HG02610 (cell line): ENCODE measurements around the gene NPY4R.
"Not testable (repeated sequence)": the region's sequence is repeated elsewhere in the genome, so short reads cannot be mapped to it uniquely, and the experiment has no call there.

Experiments used
- ATAC-seq: cut with Tn5 transposase; IDR thresholded peaks from one replicate; pipeline ENCODE4 v1.9.1; 2021; ENCODE audit warnings: mild to moderate bottlenecking, moderate library complexity; ENCODE audit not compliant: unreplicated experiment

The NPY4R gene

DNA sequence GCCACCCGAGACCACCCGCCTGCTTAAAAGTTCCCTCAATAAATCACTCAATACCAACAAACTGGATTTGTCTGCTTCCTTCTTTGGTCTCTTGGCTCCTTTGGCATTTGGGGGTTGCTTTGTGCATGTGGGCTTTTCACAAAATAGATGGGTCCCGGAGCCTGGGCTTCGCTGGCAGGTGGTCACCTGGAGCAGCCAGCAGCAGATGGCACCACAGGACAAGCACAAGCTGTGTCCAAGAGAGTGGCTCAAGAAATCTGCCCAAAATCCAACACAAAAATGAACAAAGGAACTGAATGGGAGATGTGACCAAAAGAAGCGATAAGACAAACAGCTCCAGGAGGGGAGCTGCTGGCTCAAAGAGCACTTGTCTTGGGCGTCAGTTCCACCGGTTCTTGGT is 6.2 kb downstream of the NPY4R start:
- not testable (repeated sequence) for ATAC-seq

DNA sequence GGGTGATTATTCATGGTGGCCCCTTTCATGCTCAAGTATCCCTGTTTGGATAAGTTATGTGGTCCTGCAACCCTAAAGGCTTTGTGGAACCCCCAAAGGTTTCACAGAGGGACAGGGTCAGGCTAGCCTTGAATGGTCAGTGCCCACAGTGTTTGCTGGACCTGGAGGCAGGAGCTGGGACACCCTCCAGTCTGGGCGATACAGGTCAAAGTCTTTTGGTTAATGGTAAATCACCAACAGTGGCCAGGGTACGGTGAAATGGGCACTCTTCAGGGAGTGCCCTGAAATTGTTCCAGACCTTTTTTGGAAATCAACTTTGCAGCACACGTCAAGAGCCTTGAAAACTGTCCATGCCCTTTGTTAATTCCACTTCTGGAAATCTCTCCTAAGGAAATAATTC is 8.7 kb downstream of the NPY4R start:
- ATAC-seq, result not testable (repeated sequence)

DNA sequence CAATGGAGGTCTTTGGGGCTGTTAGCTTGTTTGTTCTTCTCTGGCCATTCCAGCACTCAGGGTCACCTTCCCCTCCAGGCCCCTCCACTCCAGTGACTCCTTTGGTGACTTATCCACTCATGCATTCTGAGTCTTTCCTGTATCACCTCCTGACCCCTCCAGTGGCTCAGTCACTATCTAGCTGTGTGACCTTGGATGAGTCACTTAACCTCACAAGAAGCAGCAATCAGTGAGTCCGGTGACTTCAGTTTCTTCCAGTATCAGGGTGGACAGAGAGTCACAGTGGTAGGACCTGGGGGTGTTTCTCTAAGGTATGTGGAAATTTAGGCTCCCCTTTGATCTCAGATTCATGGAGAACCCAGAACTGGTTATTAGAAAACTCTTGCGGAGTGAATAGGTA is 9.8 kb downstream of the NPY4R start:
- not testable (repeated sequence) for ATAC-seq

DNA sequence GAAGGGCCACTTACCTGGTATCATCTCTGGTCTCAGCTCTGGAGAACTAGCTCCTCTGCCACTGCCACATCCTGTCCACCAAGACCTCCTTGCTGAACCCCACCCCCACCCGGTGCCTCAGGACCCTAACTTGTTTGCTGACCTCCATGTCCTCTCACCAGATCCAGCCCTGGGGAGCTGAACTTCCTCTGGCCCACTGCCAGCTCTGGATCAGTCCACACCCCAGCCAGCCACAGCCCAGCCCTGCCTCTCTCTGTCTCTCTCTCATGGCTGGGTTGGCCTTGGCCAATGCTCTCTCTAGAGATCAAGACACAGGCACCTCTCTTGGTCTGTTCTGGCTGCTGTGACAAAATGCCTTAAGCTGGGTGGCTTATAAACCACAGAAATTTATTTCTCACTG is 14.4 kb downstream of the NPY4R start:
- ATAC-seq, result not testable (repeated sequence)

DNA sequence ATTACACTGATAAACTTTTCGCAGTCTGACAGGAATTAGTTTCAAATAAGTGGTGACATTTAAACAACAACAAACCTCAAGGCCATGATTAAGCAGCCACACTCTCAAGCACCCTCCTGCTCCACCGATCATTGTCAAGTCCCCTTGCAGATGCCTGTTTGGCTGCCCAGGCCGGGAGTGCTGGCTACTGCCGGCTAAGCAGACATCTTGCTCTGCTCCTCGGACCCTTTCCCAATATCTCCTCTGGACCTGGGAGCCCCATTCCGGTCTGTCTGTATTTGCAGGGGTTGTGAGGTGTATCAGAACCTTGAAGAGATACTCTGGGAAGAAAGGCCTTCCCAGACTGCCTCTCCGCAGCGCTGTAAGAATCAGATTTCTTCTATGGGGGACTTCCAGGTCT is 14.9 kb downstream of the NPY4R start:
- not testable (repeated sequence) for ATAC-seq

DNA sequence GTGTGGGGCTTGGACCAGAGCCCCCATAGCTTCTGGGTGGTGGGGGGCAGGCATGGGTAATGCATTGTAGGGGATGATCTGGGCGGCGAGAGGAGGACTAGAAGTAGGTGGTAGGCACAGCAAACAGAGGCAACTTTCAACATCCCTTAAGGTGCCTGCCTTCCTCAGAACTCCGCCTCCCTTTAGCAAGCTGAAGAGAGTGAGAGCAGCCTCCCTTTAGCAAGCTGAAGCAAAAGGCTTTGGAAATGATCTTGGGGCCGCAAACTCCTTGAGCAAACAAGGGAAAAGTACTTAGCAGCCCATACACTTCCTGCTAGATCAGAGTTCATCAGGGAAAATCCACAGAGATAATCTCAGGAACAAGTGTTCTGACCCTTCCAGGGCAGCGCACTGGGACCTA is 18.3 kb downstream of the NPY4R start:
- not testable (repeated sequence) for ATAC-seq

DNA sequence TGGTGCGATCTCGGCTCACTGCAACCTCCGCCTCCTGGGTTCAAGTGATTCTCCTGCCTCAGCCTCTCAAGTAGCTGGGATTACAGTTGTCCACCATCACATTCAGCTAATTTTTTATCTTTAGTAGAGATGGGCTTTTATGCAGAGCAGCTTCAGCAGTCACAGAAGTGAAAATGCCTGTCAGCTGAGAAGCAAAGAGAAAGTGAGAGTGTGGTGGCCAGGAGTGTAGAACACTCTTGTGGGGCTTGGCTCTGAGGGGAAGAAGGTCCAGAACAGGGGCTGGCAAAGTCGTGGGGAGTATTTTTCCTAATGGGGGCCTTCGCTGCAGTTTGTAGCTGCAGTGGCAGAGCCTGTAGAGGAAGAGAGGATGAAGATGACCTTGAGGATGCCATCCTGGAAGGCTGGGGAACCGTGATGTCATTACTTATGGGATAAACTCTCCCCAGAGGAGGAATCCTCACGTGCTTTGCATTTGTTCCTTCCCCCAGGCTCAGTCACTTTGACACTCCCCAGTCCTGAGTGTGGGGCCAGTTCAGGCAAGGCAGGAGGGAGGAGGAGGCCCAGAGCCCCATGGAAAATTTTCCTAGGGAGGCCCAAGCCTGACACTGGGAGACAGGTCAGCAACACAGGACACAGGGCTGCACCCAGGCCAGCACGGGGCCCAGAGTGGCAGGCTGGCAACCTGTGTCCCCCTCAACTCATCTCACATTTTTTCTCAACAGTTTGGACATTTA is 20.2 kb downstream of the NPY4R start:
- ATAC-seq, result not testable (repeated sequence)

DNA sequence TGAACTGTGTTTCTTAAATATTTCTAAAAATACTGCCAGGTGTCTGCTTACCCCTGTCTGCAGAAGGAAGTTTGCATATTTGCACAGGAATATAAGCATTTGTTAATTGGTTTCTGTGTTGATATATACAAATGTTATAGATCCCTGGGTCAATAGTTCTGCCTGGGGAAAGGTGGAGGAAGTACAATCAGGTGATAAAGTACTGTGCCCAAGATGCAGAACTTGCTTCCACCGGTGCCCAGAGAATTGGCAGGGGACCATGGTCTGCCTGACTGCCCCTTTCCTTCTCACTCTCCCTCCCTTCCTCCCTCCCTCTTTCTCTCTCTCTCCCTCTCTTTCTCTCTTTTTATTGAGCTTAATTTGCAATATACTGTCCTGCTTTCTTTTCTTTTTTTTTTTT is 22.3 kb downstream of the NPY4R start:
- ATAC-seq, result not testable (repeated sequence)

DNA sequence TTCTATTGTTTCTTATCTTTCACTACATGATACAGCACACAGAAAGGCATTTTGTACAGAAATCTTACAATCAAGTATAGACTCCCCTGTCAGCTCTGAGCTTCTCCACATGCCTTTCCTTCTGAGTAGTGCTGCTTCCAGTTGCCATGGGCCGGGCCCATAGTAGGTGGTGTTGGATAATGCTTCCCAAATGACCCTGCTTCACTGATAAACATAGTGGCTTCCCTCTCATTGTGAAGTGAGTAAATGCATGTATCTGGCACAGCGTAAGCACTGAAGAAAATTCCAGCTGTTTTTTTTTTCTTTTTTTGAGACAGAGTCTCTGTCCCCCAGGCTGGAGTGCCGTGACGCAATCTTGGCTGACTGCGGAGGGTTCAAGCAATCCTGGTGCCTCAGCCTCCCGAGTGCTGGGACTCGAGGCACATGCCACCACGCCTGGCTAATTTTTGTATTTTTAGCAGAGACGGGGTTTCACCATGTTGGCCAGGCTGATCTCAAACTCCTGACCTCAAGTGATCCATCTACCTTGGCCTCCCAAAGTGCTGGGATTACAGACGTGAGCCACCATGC is 23.0 kb downstream of the NPY4R start:
- ATAC-seq, result not testable (repeated sequence)

DNA sequence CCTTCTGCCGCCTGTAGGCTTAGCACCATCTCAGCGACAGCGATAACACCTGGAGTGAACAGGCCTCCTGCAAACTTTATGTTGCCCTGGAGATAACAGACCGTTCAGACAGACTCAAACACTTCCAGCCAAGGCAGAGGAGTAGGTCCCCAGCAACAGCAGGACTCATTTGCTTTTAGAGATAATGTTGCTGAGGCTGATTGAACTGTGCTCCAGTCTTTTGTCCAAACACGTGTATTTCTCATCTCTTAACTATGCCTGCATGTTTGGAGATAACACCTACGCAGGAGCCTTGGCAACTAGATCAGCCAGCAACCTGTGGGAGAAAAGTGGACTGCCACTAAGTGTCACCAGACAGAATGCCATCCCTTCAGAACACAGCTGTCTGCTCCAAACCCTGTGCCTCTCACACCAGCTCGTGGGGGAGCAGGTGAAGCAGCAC is 23.9 kb downstream of the NPY4R start:
- ATAC-seq, result not testable (repeated sequence)

DNA sequence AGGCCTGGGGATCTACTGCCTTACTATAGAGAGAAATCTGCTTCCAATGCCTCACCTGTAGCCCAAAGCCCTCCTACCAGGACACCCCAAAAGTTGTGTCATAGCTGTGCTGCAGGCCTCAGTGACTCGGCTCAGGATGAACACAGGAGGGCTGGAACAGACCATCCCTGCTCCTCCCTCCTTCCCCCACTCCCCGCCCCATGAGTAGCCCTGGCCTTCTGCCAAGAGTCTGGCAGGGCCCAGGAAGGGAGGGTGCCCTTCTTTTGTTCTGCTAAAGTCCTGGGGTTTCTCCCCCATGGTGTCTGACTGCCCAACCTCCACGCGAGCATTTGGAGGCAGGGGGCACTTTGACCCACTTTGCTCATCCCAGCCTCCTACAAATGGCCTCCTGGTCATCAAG is 24.8 kb downstream of the NPY4R start:
- not testable (repeated sequence) for ATAC-seq

DNA sequence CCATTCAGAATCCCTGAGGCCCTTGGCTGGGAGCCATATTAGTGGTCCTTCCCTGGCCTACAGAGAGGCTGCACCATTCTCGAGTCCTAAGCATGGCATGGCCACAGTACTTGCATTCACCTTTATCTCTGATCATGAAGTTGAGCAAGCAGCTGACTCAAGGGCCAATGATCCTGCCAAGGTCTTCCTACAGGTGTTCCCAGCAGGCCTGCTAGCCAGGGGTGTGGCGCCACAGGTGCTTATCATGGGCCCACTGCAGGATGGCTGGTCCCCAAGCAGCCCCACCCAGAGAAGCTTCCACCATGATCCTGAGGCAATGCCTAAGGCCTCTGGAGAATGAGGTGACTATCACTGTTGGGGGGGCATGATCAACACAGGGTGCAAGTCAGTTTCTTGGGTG is 42.2 kb downstream of the NPY4R start:
- ATAC-seq, result not testable (repeated sequence)

DNA sequence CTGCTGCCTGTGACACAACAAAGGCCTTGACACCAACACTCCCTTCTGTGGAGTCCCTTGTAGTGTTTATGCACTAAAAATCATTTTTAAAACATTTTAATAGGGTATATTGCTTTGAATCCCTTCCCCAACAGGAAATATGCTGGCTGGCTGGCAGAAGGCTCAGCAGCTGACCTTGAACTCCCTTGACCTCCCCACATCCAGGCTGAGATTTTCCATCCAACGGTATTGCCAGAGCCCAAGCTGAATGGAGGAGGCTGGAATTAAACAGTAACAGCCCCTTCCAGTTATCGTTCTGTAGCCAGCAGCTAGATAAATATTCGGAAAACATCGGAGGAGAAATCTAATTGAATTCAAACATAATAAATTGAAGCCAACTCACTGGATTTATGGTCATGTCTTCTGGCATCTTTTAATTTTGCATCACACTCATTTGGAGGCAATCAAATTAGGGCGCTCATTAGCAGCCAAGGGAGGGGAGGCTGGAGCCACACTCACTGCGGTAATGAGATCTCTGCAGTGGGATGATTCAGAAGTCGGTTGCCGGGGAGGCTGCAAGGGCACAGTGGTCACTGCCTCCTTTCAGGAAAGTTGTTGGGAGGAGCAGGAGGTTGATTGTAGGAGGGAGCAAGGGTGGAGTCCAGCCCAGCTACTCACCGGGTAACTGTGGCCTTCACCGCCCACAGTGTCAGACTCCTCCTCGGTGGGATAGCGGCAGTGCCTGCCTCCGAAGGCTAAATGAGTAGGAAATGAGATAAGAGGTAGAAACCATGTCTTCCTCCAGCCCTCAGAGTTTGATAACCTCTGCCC is 46.0 kb downstream of the NPY4R start:
- not testable (repeated sequence) for ATAC-seq

DNA sequence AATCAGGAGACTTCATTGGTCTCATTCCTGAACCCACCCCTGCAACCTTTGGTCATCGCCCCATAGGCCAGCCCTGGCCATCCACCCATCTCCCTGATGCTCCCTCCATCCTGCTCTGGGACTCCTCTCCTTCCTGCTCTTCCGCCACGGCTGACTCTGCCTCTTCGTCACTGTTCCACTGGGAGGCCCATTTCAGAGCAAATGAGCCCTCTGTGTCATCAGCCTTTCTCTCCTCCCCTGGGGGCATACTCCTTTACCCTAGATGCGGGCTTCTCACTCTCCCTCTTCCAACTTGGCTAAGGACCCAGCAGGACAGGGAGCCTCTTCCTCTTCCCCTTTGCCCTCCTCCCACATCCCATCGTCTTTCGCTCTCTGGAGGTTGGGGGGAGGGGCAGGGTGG is 47.5 kb downstream of the NPY4R start:
- ATAC-seq, result not testable (repeated sequence)

DNA sequence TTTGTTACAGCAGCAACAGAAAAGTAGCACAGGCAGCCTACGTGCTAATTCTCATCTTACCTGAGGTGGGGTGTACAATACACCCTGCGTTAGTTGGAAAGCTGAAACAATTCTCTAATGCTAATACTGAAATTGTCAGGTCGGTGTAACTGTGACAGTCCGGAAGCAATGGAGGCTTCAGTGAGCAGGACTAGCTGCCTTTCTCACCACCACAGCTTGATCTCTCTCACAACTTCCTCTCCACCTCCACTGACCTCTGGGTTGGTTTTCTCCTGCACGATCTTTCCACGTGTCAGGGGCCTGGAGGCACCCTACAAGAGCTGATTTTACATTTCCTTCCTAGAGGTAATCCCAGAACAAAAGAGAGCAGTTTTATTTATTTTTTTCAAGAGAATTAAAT is 50.5 kb downstream of the NPY4R start:
- peak; percentile 58 for ATAC-seq

DNA sequence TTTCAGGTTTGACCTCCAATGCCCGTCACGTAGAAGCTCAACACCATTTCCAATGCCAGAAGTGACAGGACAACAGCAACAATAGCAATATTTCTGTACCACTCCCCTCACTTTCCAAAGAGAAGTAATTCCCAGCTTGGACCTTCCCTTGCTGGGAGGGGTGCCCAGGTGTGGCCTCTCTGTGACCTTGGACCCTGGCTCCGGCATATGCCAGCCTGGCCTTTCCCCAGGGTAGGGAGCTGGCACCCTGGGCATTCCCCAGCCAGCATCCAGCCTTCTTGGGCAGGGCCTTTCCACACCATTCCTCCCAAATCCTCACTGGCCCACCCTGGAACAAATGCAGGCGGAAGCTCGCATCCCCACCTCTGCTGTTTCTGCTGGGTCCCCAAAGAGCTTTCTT is 53.1 kb downstream of the NPY4R start:
- ATAC-seq, result not testable (repeated sequence)

DNA sequence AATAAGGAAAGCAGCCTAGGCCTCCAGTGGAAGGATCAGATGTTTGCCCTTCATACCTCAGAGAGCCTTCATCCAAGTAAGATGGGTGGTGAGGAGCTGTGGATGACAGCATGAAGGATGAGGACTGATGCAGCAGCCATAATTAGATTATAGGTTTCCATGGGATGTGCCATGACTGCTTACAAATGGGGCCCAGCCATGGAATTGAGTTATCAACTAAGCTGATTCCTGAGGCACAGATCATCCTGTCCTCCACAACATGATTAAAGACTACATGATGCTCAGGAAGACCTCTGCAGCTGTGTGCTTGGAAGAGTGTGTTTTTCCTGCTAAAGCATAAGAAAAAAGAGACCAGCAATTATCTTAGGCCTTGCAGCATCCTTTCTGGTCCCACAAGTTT is 54.6 kb downstream of the NPY4R start:
- ATAC-seq, result not testable (repeated sequence)
